H1 (cell line): Measurements from ENCODE around the gene MRPS15. TPM values are rescaled to one million over a fixed set of nuclear protein-coding genes. Genes with fewer than 3 reads are reported as not detected.

Experiments used
- CTCF ChIA-PET: fragments of 300-600 bp; sonication (Branson Sonifier 250); formaldehyde crosslinking; loops from one replicate; lab custom pipeline; 2021; ENCODE audit not compliant: partially characterized antibody; lab: Charles Lee
- POLR2A ChIA-PET: fragments of 300-600 bp; sonication (Branson Sonifier 250); formaldehyde crosslinking; loops from one replicate; lab custom pipeline; 2021; ENCODE audit warnings: inconsistent platforms; ENCODE audit not compliant: partially characterized antibody; lab: Charles Lee
- DNase-seq, 2 experiments: peaks; one replicate each; pipeline versions ENCODE4 v3.0.0 to v3.0.0-alpha.2; 2010 to 2022; ENCODE audit warnings: low spot score in 2 of 2, low read depth in 1 of 2, mixed read lengths in 1 of 2
- FAIRE-seq: peaks from 2 replicates; lab custom pipeline; 2011; peaks lifted over from hg19 to GRCh38; lab: Jason Lieb, UNC
- H2AFZ ChIP-seq: 2 replicates; pipeline ENCODE4 v1.8.1; 2012; ENCODE audit warnings: low read length, inconsistent platforms
- H2AK5ac ChIP-seq: 2 replicates; pipeline ENCODE4 v1.6.1; 2013; ENCODE audit warnings: low read depth, low read length
- H2BK120ac ChIP-seq: replicated peaks from 2 replicates; pipeline ENCODE3; 2013; ENCODE audit warnings: low read depth, low read length, inconsistent platforms
- H2BK12ac ChIP-seq: 2 replicates; pipeline ENCODE4 v1.6.1; 2013; ENCODE audit warnings: low read depth, low read length
- H2BK15ac ChIP-seq: 2 replicates; pipeline ENCODE4 v1.6.1; 2013; ENCODE audit warnings: low read length
- H2BK20ac ChIP-seq: 2 replicates; pipeline ENCODE4 v1.6.1; 2013; ENCODE audit warnings: low read length
- H2BK5ac ChIP-seq: 2 replicates; pipeline ENCODE4 v1.6.1; 2013; ENCODE audit warnings: low read depth, low read length
- H3K14ac ChIP-seq: 2 replicates; pipeline ENCODE4 v1.6.1; 2013; ENCODE audit warnings: inconsistent platforms; ENCODE audit not compliant: insufficient read length
- H3K18ac ChIP-seq: 2 replicates; pipeline ENCODE4 v1.6.1; 2013; ENCODE audit warnings: low read length; ENCODE audit errors: extremely low read depth
- H3K23ac ChIP-seq: 2 replicates; pipeline ENCODE4 v1.6.1; 2013; ENCODE audit warnings: inconsistent platforms; ENCODE audit not compliant: insufficient read length
- H3K23me2 ChIP-seq: 2 replicates; pipeline ENCODE4 v1.6.1; 2013; ENCODE audit warnings: low read depth, low read length
- H3K27ac ChIP-seq: 2 replicates; pipeline ENCODE4 v1.6.1; 2011; ENCODE audit warnings: low read depth, low read length, inconsistent platforms
- H3K27me3 ChIP-seq, 4 experiments: replicated peaks in 1 of 4; 1 replicate in 1 of 4; 2 replicates in 3 of 4; pipeline versions ENCODE4 v1.6.1 to v1.8.1; 2011 to 2013; ENCODE audit warnings: low read length in 3 of 4, mild to moderate bottlenecking in 3 of 4, inconsistent platforms in 2 of 4, mixed read lengths in 2 of 4, moderate library complexity in 1 of 4; ENCODE audit not compliant: control insufficient read depth in 3 of 4, insufficient read depth in 3 of 4; ENCODE audit errors: extremely low read depth in 1 of 4
- H3K36me3 ChIP-seq, 4 experiments: 2 replicates each; pipeline versions ENCODE4 v1.6.1 to v1.8.1; 2011 to 2013; ENCODE audit warnings: mild to moderate bottlenecking in 4 of 4, low read length in 3 of 4, moderate library complexity in 2 of 4, control low read depth in 1 of 4, inconsistent platforms in 1 of 4; ENCODE audit not compliant: insufficient read depth in 4 of 4, control insufficient read depth in 2 of 4
- H3K4ac ChIP-seq: replicated peaks from 2 replicates; pipeline ENCODE3; 2013; ENCODE audit warnings: low read length, low read depth, mixed read lengths, inconsistent platforms; ENCODE audit not compliant: insufficient read length
- H3K4me1 ChIP-seq, 4 experiments: replicated peaks in 1 of 4; 1 replicate in 1 of 4; 2 replicates in 3 of 4; pipeline versions ENCODE4 v1.6.1 to v1.8.1; 2011 to 2013; ENCODE audit warnings: low read length in 3 of 4, inconsistent platforms in 2 of 4, mixed read lengths in 1 of 4; ENCODE audit not compliant: insufficient read depth in 4 of 4, control insufficient read depth in 3 of 4
- H3K4me2 ChIP-seq, 2 experiments: 2 replicates each; pipeline versions ENCODE4 v1.6.1 to v1.8.1; 2011 to 2013; ENCODE audit warnings: low read depth in 2 of 2, low read length in 2 of 2, control low read depth in 1 of 2, inconsistent platforms in 1 of 2, mild to moderate bottlenecking in 1 of 2; ENCODE audit not compliant: insufficient read depth in 1 of 2
- H3K4me3 ChIP-seq, 4 experiments: fragments of 200-600, 300-600 bp in 1 of 4; sonication (generic), shearing (Covaris generic), sonication (Bioruptor Twin) in 1 of 4; 2 replicates each; pipeline versions ENCODE4 v1.5.1 to v1.8.1; 2011 to 2016; ENCODE audit warnings: low read length in 4 of 4, low read depth in 3 of 4, control low read depth in 2 of 4, inconsistent platforms in 2 of 4, mild to moderate bottlenecking in 2 of 4, mixed read lengths in 1 of 4, moderate library complexity in 1 of 4; ENCODE audit not compliant: insufficient read depth in 2 of 4; ENCODE audit errors: extremely low read depth in 1 of 4
- H3K56ac ChIP-seq: replicated peaks from 2 replicates; pipeline ENCODE3; 2013; ENCODE audit warnings: low read depth, mild to moderate bottlenecking, mixed read lengths, low read length, inconsistent platforms; ENCODE audit not compliant: insufficient read length
- H3K79me1 ChIP-seq: 2 replicates; pipeline ENCODE4 v1.6.1; 2013; ENCODE audit warnings: low read depth, low read length, control low read depth
- H3K79me2 ChIP-seq, 2 experiments: 2 replicates each; pipeline versions ENCODE4 v1.6.1 to v1.8.1; 2012 to 2013; ENCODE audit warnings: low read length in 2 of 2, mild to moderate bottlenecking in 2 of 2, inconsistent platforms in 1 of 2; ENCODE audit not compliant: insufficient read depth in 2 of 2, control insufficient read depth in 1 of 2
- H3K9ac ChIP-seq, 4 experiments: replicated peaks in 1 of 4; 1 replicate in 1 of 4; 2 replicates in 3 of 4; pipeline versions ENCODE4 v1.6.1 to v1.8.1; 2011 to 2013; ENCODE audit warnings: low read depth in 3 of 4, low read length in 3 of 4, control low read depth in 2 of 4, mild to moderate bottlenecking in 2 of 4, moderate library complexity in 2 of 4, inconsistent platforms in 1 of 4; ENCODE audit errors: extremely low read depth in 1 of 4
- H3K9me3 ChIP-seq, 2 experiments: 2 replicates each; pipeline versions ENCODE4 v1.6.1 to v1.8.1; 2012 to 2013; ENCODE audit warnings: mild to moderate bottlenecking in 2 of 2, moderate library complexity in 2 of 2, control low read depth in 1 of 2, inconsistent platforms in 1 of 2, low read depth in 1 of 2, low read length in 1 of 2, mixed read lengths in 1 of 2; ENCODE audit not compliant: insufficient read depth in 2 of 2
- H4K20me1 ChIP-seq, 2 experiments: replicated peaks in 1 of 2; 2 replicates each; pipeline versions ENCODE3 to v1.8.1; 2011 to 2013; ENCODE audit warnings: inconsistent platforms in 2 of 2, low read length in 2 of 2, mild to moderate bottlenecking in 1 of 2; ENCODE audit not compliant: insufficient read depth in 2 of 2, control insufficient read depth in 1 of 2
- H4K5ac ChIP-seq: 2 replicates; pipeline ENCODE4 v1.6.1; 2013; ENCODE audit warnings: low read length, low read depth, mixed read lengths, inconsistent platforms; ENCODE audit not compliant: insufficient read length
- H4K8ac ChIP-seq: 2 replicates; pipeline ENCODE4 v1.8.0; 2013; ENCODE audit warnings: mild to moderate bottlenecking, moderate library complexity, low read length, inconsistent platforms; ENCODE audit not compliant: insufficient read depth; ENCODE audit errors: extremely low read depth
- H4K91ac ChIP-seq: replicated peaks from 2 replicates; pipeline ENCODE3; 2013; ENCODE audit warnings: low read length, mixed read lengths, inconsistent platforms; ENCODE audit not compliant: insufficient read length
- BRCA1 ChIP-seq: IDR thresholded peaks from 2 replicates; pipeline ENCODE4 v1.6.1; 2012; ENCODE audit warnings: low read depth, low read length, improper control_type of control experiment
- CEBPB ChIP-seq: IDR thresholded peaks from 2 replicates; pipeline ENCODE4 v1.6.1; 2012; ENCODE audit warnings: low read depth, low read length
- CREB1 ChIP-seq: IDR thresholded peaks from 2 replicates; pipeline ENCODE4 v1.6.1; 2012; ENCODE audit warnings: inconsistent platforms
- HDAC2 ChIP-seq, 2 experiments: fragments of 300-600 bp in 1 of 2; sonication (generic) in 1 of 2; IDR thresholded peaks; 2 replicates each; pipeline ENCODE4 v1.6.1; 2011 to 2012; ENCODE audit warnings: low read depth in 2 of 2, low read length in 2 of 2, mild to moderate bottlenecking in 2 of 2, moderate library complexity in 2 of 2, borderline replicate concordance in 1 of 2, inconsistent platforms in 1 of 2
- KDM4A ChIP-seq: IDR thresholded peaks from one replicate; pipeline ENCODE4 v1.7.1; 2012; ENCODE audit warnings: low read depth, mild to moderate bottlenecking, moderate library complexity, low read length, inconsistent platforms; ENCODE audit not compliant: severe bottlenecking
- RBBP5 ChIP-seq: IDR thresholded peaks from 2 replicates; pipeline ENCODE4 v1.7.1; 2012; ENCODE audit warnings: low read depth, mild to moderate bottlenecking, inconsistent platforms, low read length, moderate library complexity, borderline replicate concordance
- RNF2 ChIP-seq: fragments of 200-900, 300-1000 bp; sonication (generic); IDR thresholded peaks from 2 replicates; pipeline ENCODE4 v1.7.1; 2016; ENCODE audit warnings: borderline replicate concordance, low read depth, mild to moderate bottlenecking, antibody characterized with exemption, low read length; ENCODE audit not compliant: poor library complexity, severe bottlenecking; ENCODE audit errors: missing control alignments
- SIX5 ChIP-seq: IDR thresholded peaks from 2 replicates; pipeline ENCODE4 v1.6.1; 2011; ENCODE audit warnings: mild to moderate bottlenecking, low read depth, low read length
- SP4 ChIP-seq: IDR thresholded peaks from 2 replicates; pipeline ENCODE4 v1.6.1; 2012; ENCODE audit warnings: low read length, inconsistent platforms
- TEAD4 ChIP-seq: IDR thresholded peaks from 2 replicates; pipeline ENCODE4 v1.6.1; 2012; ENCODE audit warnings: low read depth, low read length, inconsistent platforms, mixed read lengths
- WGBS, 2 experiments: shearing (Covaris generic) in 1 of 2; methylation state at CpG; one replicate each; pipeline versions ENCODE4 v1.1.6 to v1.1.7; 2013 to 2015; ENCODE audit warnings: low lambda C conversion rate in 2 of 2, mixed read lengths in 2 of 2, inconsistent platforms in 1 of 2, low coverage in 1 of 2, missing lambda C conversion rate in 1 of 2; ENCODE audit not compliant: insufficient replicate concordance in 2 of 2, insufficient coverage in 1 of 2, insufficient read length in 1 of 2; ENCODE audit errors: extremely low coverage in 1 of 2, missing lambda C conversion rate in 1 of 2; 5-methylcytosine and 5-hydroxymethylcytosine counted together
- polyA plus RNA-seq, 7 experiments: library from polyadenylated mRNA; depleted of rRNA in 3 of 7; stranded (reverse) in 5 of 7; unstranded in 2 of 7; fragments of >200 nt in 5 of 7; fragments of 200-250 nt in 2 of 7; gene quantifications; 1 replicate in 5 of 7; 2 replicates in 1 of 7; 4 replicates in 1 of 7; pipeline versions ENCODE4 v1.2.1 to v1.2.3, GENCODE V29; 2011 to 2013; ENCODE audit warnings: missing spikeins in 2 of 7, mixed read lengths in 2 of 7
- total RNA-seq: library from RNA; stranded (reverse); fragmentation: NEBNext Ultra II Directional; extraction: Animal tissue kit (Norgen Biotek cat#: 25700); gene quantifications from 2 replicates; pipeline ENCODE4 v1.2.1, GENCODE V29; 2021
- TF ChIP-seq, protein P1 (sequence below): IDR thresholded peaks from 2 replicates; pipeline ENCODE4 v1.6.1; 2012; ENCODE audit warnings: inconsistent platforms
- TF ChIP-seq, protein P2 (sequence below): IDR thresholded peaks from 2 replicates; pipeline ENCODE4 v1.6.1; 2011; ENCODE audit warnings: low read depth, mild to moderate bottlenecking, low read length; ENCODE audit not compliant: insufficient read depth

MRPS15 gene
- total and polyA plus RNA-seq, 2 of the 8 experiments (the other 6 are each of a cell fraction or from before 2014, with no cell fraction given) = 53.6 to 129 TPM

GRCh38 chr1:36438715-36439114 lies 25.5 kb downstream of the MRPS15 start:
- Histone ChIP-seq H2BK20ac (no peak overlapping the region), H3K9ac (no peak overlapping the region), H3K4me3 (no peak overlapping the region), H2AK5ac (no peak overlapping the region), H3K23me2 (no peaks in the 10 kb centered on the region; the same call in 1 of the 2 replicates), H2BK5ac (no peak overlapping the region), H3K23ac (no peak overlapping the region), H2BK120ac (no peak overlapping the region), H2AFZ (no peak overlapping the region), H3K4me1 (peaks cover 0 to 3% (median 2%) of the 10 kb centered on the region in 4 experiments; a peak in 3 of 7 replicates), H4K5ac (no peak overlapping the region), H4K8ac (no peak overlapping the region), H3K27ac (no peak overlapping the region), H4K20me1 (no peaks in the 10 kb centered on the region), H3K79me2 (no peaks in the 10 kb centered on the region), H3K79me1 (no peaks in the 10 kb centered on the region), H3K4ac (no peak overlapping the region), H3K14ac (no peak overlapping the region), H3K36me3 (no peaks in the 10 kb centered on the region), H3K56ac (no peak overlapping the region), H3K4me2 (no peak overlapping the region), H3K27me3 (no peaks in the 10 kb centered on the region), H3K18ac (no peak overlapping the region), H3K9me3 (no peaks in the 10 kb centered on the region), H2BK12ac (no peak overlapping the region), H2BK15ac (no peak overlapping the region), H4K91ac (no peak overlapping the region)
- CTCF ChIA-PET = interaction anchor here (0.5 to 0.6 kb wide), 2 partner anchors 27 to 329 kb away, joined by 3 to 4 read pairs; no protein-coding TSS in a partner anchor
- DNase-seq (no peak), FAIRE-seq (no peak)
- no peak for TF ChIP-seq HDAC2 (IDR thresholded peaks at IDR 0.05; ENCODE audit: borderline replicate concordance in 1 of 2, low read depth in 2 of 2, low read length in 2 of 2)
- TF ChIP-seq TEAD4 = no peak
- TF ChIP-seq, protein P1, sequence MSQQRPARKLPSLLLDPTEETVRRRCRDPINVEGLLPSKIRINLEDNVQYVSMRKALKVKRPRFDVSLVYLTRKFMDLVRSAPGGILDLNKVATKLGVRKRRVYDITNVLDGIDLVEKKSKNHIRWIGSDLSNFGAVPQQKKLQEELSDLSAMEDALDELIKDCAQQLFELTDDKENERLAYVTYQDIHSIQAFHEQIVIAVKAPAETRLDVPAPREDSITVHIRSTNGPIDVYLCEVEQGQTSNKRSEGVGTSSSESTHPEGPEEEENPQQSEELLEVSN = no peak
- no peak for TF ChIP-seq CREB1
- TF ChIP-seq SP4 = no peak
- TF ChIP-seq RNF2 = no peak
- no peak for TF ChIP-seq KDM4A
- TF ChIP-seq SIX5 = no peak
- TF ChIP-seq BRCA1 = no peak
- TF ChIP-seq CEBPB = no peak
- TF ChIP-seq, protein P2, sequence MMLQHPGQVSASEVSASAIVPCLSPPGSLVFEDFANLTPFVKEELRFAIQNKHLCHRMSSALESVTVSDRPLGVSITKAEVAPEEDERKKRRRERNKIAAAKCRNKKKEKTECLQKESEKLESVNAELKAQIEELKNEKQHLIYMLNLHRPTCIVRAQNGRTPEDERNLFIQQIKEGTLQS = no peak
- TF ChIP-seq RBBP5 = no peak
- POLR2A ChIA-PET = interaction anchor here (0.8 to 1.1 kb wide), 4 partner anchors 10 to 133 kb away, joined by 3 read pairs; partner anchors contain the start of genes LSM10 and SH3D21
- 90% methylated on average over 4 of the region's 4 CpGs; no CpG with 5 or more reads in 1 of the 2 experiments for WGBS, 2 experiments
